Measurements from ENCODE around the gene CADPS2.

DNA sequence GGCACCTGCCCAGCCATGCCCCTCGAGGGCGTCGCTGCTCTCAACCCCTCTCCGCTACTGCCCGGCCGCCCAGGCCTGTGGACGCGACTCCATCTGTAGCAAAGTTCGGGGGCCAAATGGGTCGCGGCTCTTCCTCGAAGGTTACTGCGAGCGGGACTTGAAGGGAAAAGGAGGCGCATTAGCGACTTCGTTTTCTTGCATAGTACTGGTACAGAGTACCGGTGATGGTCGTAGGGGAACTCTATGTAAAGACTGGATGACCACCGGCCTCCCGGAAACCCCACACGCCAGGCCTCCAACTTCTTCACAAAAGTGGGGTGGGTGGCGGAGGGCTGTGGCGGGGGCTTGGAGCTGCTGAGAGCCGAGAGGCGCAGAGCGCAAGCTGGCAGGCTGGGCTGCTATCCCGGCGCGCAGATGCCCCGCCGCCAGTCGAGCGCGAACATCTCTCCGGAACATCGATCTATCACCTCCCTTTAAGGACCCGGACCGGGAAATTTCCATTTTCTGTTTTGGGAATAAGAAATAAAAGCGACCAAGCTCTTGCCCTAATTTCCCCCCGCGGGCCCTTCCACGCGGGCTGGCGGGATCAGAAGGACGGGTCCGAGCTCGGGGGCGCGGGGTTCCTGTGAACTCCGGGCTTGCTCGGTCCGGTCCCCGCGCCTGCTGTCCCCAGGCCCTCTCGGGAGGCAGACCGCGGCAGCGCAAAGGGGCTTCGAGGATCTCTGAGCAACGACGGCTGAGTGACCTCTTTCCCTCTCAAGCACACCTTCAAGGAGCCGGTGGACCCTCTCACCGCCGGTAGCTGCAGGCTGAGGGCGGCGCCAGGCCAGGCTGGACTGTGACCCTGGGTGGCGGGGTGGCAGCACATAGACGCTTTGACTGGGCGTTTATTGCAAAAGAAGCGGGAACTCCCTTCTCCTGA, 569.5 kb downstream of the CADPS2 start:
- TF ChIP-seq, protein P1, sequence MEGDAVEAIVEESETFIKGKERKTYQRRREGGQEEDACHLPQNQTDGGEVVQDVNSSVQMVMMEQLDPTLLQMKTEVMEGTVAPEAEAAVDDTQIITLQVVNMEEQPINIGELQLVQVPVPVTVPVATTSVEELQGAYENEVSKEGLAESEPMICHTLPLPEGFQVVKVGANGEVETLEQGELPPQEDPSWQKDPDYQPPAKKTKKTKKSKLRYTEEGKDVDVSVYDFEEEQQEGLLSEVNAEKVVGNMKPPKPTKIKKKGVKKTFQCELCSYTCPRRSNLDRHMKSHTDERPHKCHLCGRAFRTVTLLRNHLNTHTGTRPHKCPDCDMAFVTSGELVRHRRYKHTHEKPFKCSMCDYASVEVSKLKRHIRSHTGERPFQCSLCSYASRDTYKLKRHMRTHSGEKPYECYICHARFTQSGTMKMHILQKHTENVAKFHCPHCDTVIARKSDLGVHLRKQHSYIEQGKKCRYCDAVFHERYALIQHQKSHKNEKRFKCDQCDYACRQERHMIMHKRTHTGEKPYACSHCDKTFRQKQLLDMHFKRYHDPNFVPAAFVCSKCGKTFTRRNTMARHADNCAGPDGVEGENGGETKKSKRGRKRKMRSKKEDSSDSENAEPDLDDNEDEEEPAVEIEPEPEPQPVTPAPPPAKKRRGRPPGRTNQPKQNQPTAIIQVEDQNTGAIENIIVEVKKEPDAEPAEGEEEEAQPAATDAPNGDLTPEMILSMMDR (IDR thresholded peaks at IDR 0.05; ENCODE audit: insufficient read depth, low read depth, low read length) = no peak
- TF ChIP-seq EZH2 (IDR thresholded peaks at IDR 0.05; ENCODE audit: insufficient read depth, low read length) = peak; percentile 79
